ENCODE results near the gene CCDC39.

DNA sequence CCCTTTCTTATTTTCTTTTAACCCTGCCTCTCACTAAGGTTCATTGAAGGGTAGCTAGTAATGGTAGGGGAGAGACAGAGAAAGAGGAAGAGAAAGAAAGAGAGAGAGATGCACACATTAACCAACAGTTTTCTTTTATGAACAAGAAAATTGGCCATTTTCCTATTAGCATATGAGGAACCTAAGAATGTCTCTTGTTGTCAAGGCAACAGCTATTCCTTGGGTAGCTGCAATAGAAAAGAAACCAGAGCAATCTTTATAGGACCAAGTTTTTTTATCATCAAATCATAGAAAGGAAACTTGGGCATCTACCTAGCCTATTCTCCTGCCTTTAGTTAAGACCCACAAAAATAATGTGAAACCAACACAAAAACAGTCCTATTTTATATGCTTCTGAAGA is 15.0 kb upstream of the CCDC39 start:
- TF ChIP-seq, protein P1, sequence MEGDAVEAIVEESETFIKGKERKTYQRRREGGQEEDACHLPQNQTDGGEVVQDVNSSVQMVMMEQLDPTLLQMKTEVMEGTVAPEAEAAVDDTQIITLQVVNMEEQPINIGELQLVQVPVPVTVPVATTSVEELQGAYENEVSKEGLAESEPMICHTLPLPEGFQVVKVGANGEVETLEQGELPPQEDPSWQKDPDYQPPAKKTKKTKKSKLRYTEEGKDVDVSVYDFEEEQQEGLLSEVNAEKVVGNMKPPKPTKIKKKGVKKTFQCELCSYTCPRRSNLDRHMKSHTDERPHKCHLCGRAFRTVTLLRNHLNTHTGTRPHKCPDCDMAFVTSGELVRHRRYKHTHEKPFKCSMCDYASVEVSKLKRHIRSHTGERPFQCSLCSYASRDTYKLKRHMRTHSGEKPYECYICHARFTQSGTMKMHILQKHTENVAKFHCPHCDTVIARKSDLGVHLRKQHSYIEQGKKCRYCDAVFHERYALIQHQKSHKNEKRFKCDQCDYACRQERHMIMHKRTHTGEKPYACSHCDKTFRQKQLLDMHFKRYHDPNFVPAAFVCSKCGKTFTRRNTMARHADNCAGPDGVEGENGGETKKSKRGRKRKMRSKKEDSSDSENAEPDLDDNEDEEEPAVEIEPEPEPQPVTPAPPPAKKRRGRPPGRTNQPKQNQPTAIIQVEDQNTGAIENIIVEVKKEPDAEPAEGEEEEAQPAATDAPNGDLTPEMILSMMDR (conservative IDR thresholded peaks at IDR 0.05; ENCODE audit: low read depth, low read length), result no peak
- TF ChIP-seq CEBPB (IDR thresholded peaks at IDR 0.05; ENCODE audit: low read depth, low read length) (no peak), MAFK (IDR thresholded peaks at IDR 0.05; ENCODE audit: low read depth, low read length) (no peak), NFE2L2 (IDR thresholded peaks at IDR 0.05; ENCODE audit: low read depth, low read length) (no peak), RCOR1 (IDR thresholded peaks at IDR 0.05; ENCODE audit: insufficient replicate concordance, low read length) (no peak), RAD21 (IDR thresholded peaks at IDR 0.05; ENCODE audit: low read length) (no peak), POLR2A (IDR thresholded peaks at IDR 0.05; ENCODE audit: low read depth, low read length) (no peak), FOS (IDR thresholded peaks at IDR 0.05; ENCODE audit: low read depth, low read length) (no peak), CHD1 (IDR thresholded peaks at IDR 0.05; ENCODE audit: low read depth, low read length) (no peak), RFX5 (IDR thresholded peaks at IDR 0.05; ENCODE audit: low read depth, low read length) (no peak), MXI1 (IDR thresholded peaks at IDR 0.05; ENCODE audit: borderline replicate concordance, low read depth, low read length) (no peak), MAZ (IDR thresholded peaks at IDR 0.05; ENCODE audit: borderline replicate concordance, low read depth, low read length) (no peak)
- TF ChIP-seq, protein P2, sequence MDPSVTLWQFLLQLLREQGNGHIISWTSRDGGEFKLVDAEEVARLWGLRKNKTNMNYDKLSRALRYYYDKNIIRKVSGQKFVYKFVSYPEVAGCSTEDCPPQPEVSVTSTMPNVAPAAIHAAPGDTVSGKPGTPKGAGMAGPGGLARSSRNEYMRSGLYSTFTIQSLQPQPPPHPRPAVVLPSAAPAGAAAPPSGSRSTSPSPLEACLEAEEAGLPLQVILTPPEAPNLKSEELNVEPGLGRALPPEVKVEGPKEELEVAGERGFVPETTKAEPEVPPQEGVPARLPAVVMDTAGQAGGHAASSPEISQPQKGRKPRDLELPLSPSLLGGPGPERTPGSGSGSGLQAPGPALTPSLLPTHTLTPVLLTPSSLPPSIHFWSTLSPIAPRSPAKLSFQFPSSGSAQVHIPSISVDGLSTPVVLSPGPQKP (IDR thresholded peaks at IDR 0.05; ENCODE audit: borderline replicate concordance, low read depth, low read length), result no peak
- TF ChIP-seq, protein P3, sequence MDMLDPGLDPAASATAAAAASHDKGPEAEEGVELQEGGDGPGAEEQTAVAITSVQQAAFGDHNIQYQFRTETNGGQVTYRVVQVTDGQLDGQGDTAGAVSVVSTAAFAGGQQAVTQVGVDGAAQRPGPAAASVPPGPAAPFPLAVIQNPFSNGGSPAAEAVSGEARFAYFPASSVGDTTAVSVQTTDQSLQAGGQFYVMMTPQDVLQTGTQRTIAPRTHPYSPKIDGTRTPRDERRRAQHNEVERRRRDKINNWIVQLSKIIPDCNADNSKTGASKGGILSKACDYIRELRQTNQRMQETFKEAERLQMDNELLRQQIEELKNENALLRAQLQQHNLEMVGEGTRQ (IDR thresholded peaks at IDR 0.05; ENCODE audit: low read depth, low read length), result no peak
